ENCODE data around the gene SLC35B4.
"Not testable (repeated sequence)": the region's sequence is repeated elsewhere in the genome, so short reads cannot be mapped to it uniquely, and the experiment has no call there.

Gene SLC35B4

GRCh38 chr7:134308548-134308947 lies 8.2 kb downstream of the SLC35B4 start:
- H3K27me3 ChIP-seq (ENCODE audit: control insufficient read depth, insufficient read depth, low read length): no peaks in the 10 kb centered on the region
- H3K36me3 ChIP-seq (ENCODE audit: control insufficient read depth, low read depth, low read length): peaks cover 25% of the 10 kb centered on the region
- no peaks in the 10 kb centered on the region for H3K4me1 ChIP-seq (ENCODE audit: control insufficient read depth, low read depth, low read length)
- H3K9me3 ChIP-seq (ENCODE audit: control insufficient read depth, low read depth, low read length): no peaks in the 10 kb centered on the region
- no peak overlapping the region for H3K9ac ChIP-seq (ENCODE audit: low read length)
- no peak overlapping the region for H3K27ac ChIP-seq (ENCODE audit: low read length)
- no peak overlapping the region for H3K4me3 ChIP-seq (ENCODE audit: low read length)

GRCh38 chr7:134307320-134307719 lies 9.4 kb downstream of the SLC35B4 start:
- Histone ChIP-seq H3K36me3 (ENCODE audit: control insufficient read depth, low read depth, low read length) (peaks cover 26% of the 10 kb centered on the region), H3K4me1 (ENCODE audit: control insufficient read depth, low read depth, low read length) (no peaks in the 10 kb centered on the region), H3K27ac (ENCODE audit: low read length) (no peak overlapping the region), H3K9ac (ENCODE audit: low read length) (no peak overlapping the region), H3K4me3 (ENCODE audit: low read length) (no peak overlapping the region), H3K9me3 (ENCODE audit: control insufficient read depth, low read depth, low read length) (no peaks in the 10 kb centered on the region), H3K27me3 (ENCODE audit: control insufficient read depth, insufficient read depth, low read length) (no peaks in the 10 kb centered on the region)

GRCh38 chr7:134302120-134302519 lies 14.6 kb downstream of the SLC35B4 start:
- Histone ChIP-seq H3K4me1 (ENCODE audit: control insufficient read depth, low read depth, low read length) (peaks cover 7% of the 10 kb centered on the region), H3K9ac (ENCODE audit: low read length) (no peak overlapping the region), H3K9me3 (ENCODE audit: control insufficient read depth, low read depth, low read length) (no peaks in the 10 kb centered on the region), H3K27ac (ENCODE audit: low read length) (no peak overlapping the region), H3K27me3 (ENCODE audit: control insufficient read depth, insufficient read depth, low read length) (no peaks in the 10 kb centered on the region), H3K36me3 (ENCODE audit: control insufficient read depth, low read depth, low read length) (peaks cover 55% of the 10 kb centered on the region), H3K4me3 (ENCODE audit: low read length) (no peak overlapping the region)

GRCh38 chr7:134301592-134301991 lies 15.1 kb downstream of the SLC35B4 start:
- Histone ChIP-seq H3K27me3 (ENCODE audit: control insufficient read depth, insufficient read depth, low read length) (no peaks in the 10 kb centered on the region), H3K9me3 (ENCODE audit: control insufficient read depth, low read depth, low read length) (no peaks in the 10 kb centered on the region), H3K36me3 (ENCODE audit: control insufficient read depth, low read depth, low read length) (peaks cover 55% of the 10 kb centered on the region), H3K4me1 (ENCODE audit: control insufficient read depth, low read depth, low read length) (peaks cover 7% of the 10 kb centered on the region), H3K27ac (ENCODE audit: low read length) (no peak overlapping the region), H3K4me3 (ENCODE audit: low read length) (no peak overlapping the region), H3K9ac (ENCODE audit: low read length) (no peak overlapping the region)

- no peak overlapping the region for H3K4me3 ChIP-seq (ENCODE audit: low read length)
- no peaks in the 10 kb centered on the region for H3K27me3 ChIP-seq (ENCODE audit: control insufficient read depth, insufficient read depth, low read length)
- H3K4me1 ChIP-seq (ENCODE audit: control insufficient read depth, low read depth, low read length): peaks cover 7% of the 10 kb centered on the region
- no peak overlapping the region for H3K27ac ChIP-seq (ENCODE audit: low read length)
- H3K36me3 ChIP-seq (ENCODE audit: control insufficient read depth, low read depth, low read length): peaks cover 57% of the 10 kb centered on the region
- H3K9me3 ChIP-seq (ENCODE audit: control insufficient read depth, low read depth, low read length): no peaks in the 10 kb centered on the region
- no peak overlapping the region for H3K9ac ChIP-seq (ENCODE audit: low read length)
Observed at GRCh38 chr7:134300988-134301387, 15.7 kb downstream of the SLC35B4 start.

GRCh38 chr7:134298902-134299683 lies 17.6 kb downstream of the SLC35B4 start:
- H3K4me1 ChIP-seq (ENCODE audit: control insufficient read depth, low read depth, low read length): peaks cover 7% of the 10 kb centered on the region
- no peak overlapping the region for H3K27ac ChIP-seq (ENCODE audit: low read length)
- peaks cover 62% of the 10 kb centered on the region for H3K36me3 ChIP-seq (ENCODE audit: control insufficient read depth, low read depth, low read length)
- no peak overlapping the region for H3K9ac ChIP-seq (ENCODE audit: low read length)
- H3K27me3 ChIP-seq (ENCODE audit: control insufficient read depth, insufficient read depth, low read length): no peaks in the 10 kb centered on the region
- H3K9me3 ChIP-seq (ENCODE audit: control insufficient read depth, low read depth, low read length): no peaks in the 10 kb centered on the region
- no peak overlapping the region for H3K4me3 ChIP-seq (ENCODE audit: low read length)

- H3K36me3 ChIP-seq (ENCODE audit: control insufficient read depth, low read depth, low read length): peaks cover 57% of the 10 kb centered on the region
- no peaks in the 10 kb centered on the region for H3K27me3 ChIP-seq (ENCODE audit: control insufficient read depth, insufficient read depth, low read length)
Observed at GRCh38 chr7:134297489-134297888, 19.2 kb downstream of the SLC35B4 start.

GRCh38 chr7:134295982-134296381 lies 20.7 kb downstream of the SLC35B4 start:
- peaks cover 48% of the 10 kb centered on the region for H3K36me3 ChIP-seq (ENCODE audit: control insufficient read depth, low read depth, low read length)
- H3K27me3 ChIP-seq (ENCODE audit: control insufficient read depth, insufficient read depth, low read length); H3K27ac ChIP-seq (ENCODE audit: low read length); H3K4me1 ChIP-seq (ENCODE audit: control insufficient read depth, low read depth, low read length); H3K4me3 ChIP-seq (ENCODE audit: low read length); H3K9me3 ChIP-seq (ENCODE audit: control insufficient read depth, low read depth, low read length); H3K9ac ChIP-seq (ENCODE audit: low read length): not testable (repeated sequence)

More at GRCh38 chr7:134297489-134297888, 19.2 kb downstream of the SLC35B4 start:
- Histone ChIP-seq H3K4me1 (ENCODE audit: control insufficient read depth, low read depth, low read length) (peaks cover 7% of the 10 kb centered on the region), H3K9ac (ENCODE audit: low read length) (no peak overlapping the region), H3K4me3 (ENCODE audit: low read length) (no peak overlapping the region), H3K27ac (ENCODE audit: low read length) (no peak overlapping the region), H3K9me3 (ENCODE audit: control insufficient read depth, low read depth, low read length) (no peaks in the 10 kb centered on the region)

GRCh38 chr7:134293002-134293740 lies 23.6 kb downstream of the SLC35B4 start:
- Histone ChIP-seq H3K4me3 (ENCODE audit: low read length) (no peak overlapping the region), H3K27ac (ENCODE audit: low read length) (no peak overlapping the region), H3K4me1 (ENCODE audit: control insufficient read depth, low read depth, low read length) (no peaks in the 10 kb centered on the region), H3K27me3 (ENCODE audit: control insufficient read depth, insufficient read depth, low read length) (no peaks in the 10 kb centered on the region), H3K9me3 (ENCODE audit: control insufficient read depth, low read depth, low read length) (no peaks in the 10 kb centered on the region), H3K9ac (ENCODE audit: low read length) (no peak overlapping the region), H3K36me3 (ENCODE audit: control insufficient read depth, low read depth, low read length) (peaks cover 27% of the 10 kb centered on the region)

- no peak overlapping the region for H3K9ac ChIP-seq (ENCODE audit: low read length)
- no peaks in the 10 kb centered on the region for H3K4me1 ChIP-seq (ENCODE audit: control insufficient read depth, low read depth, low read length)
- H3K27me3 ChIP-seq (ENCODE audit: control insufficient read depth, insufficient read depth, low read length): no peaks in the 10 kb centered on the region
- H3K4me3 ChIP-seq (ENCODE audit: low read length): no peak overlapping the region
- peaks cover 10% of the 10 kb centered on the region for H3K36me3 ChIP-seq (ENCODE audit: control insufficient read depth, low read depth, low read length)
- H3K27ac ChIP-seq (ENCODE audit: low read length): no peak overlapping the region
- H3K9me3 ChIP-seq (ENCODE audit: control insufficient read depth, low read depth, low read length): no peaks in the 10 kb centered on the region
Observed at GRCh38 chr7:134290286-134290685, 26.4 kb downstream of the SLC35B4 start.

GRCh38 chr7:134289841-134290240 lies 26.9 kb downstream of the SLC35B4 start:
- Histone ChIP-seq H3K9ac (ENCODE audit: low read length) (no peak overlapping the region), H3K36me3 (ENCODE audit: control insufficient read depth, low read depth, low read length) (peaks cover 6% of the 10 kb centered on the region), H3K4me1 (ENCODE audit: control insufficient read depth, low read depth, low read length) (no peaks in the 10 kb centered on the region), H3K4me3 (ENCODE audit: low read length) (no peak overlapping the region), H3K27ac (ENCODE audit: low read length) (no peak overlapping the region), H3K27me3 (ENCODE audit: control insufficient read depth, insufficient read depth, low read length) (no peaks in the 10 kb centered on the region), H3K9me3 (ENCODE audit: control insufficient read depth, low read depth, low read length) (no peaks in the 10 kb centered on the region)

GRCh38 chr7:134289423-134289822 lies 27.3 kb downstream of the SLC35B4 start:
- H3K4me1 ChIP-seq (ENCODE audit: control insufficient read depth, low read depth, low read length): no peaks in the 10 kb centered on the region
- H3K27me3 ChIP-seq (ENCODE audit: control insufficient read depth, insufficient read depth, low read length): no peaks in the 10 kb centered on the region
- peaks cover 4% of the 10 kb centered on the region for H3K36me3 ChIP-seq (ENCODE audit: control insufficient read depth, low read depth, low read length)
- H3K4me3 ChIP-seq (ENCODE audit: low read length): no peak overlapping the region
- H3K9me3 ChIP-seq (ENCODE audit: control insufficient read depth, low read depth, low read length): no peaks in the 10 kb centered on the region
- no peak overlapping the region for H3K9ac ChIP-seq (ENCODE audit: low read length)
- no peak overlapping the region for H3K27ac ChIP-seq (ENCODE audit: low read length)
